Gastroesophageal sphincter (tissue), 4 donors: Measurements from ENCODE around the gene AEN. TPM values are rescaled to one million over a fixed set of nuclear protein-coding genes. Genes with fewer than 3 reads are reported as not detected.

Source experiments
- ATAC-seq: fragments of 150-250 bp; one replicate; pipeline ENCODE4 v1.9.1; 2016; ENCODE audit warnings: mild to moderate bottlenecking, moderate library complexity
- H3K27ac ChIP-seq, 4 donors: fragments of 200-600 bp; sonication (generic) in 3 of 4; 1 replicate in 3 of 4; 2 replicates in 1 of 4; pipeline ENCODE4 v1.5.1; 2016 to 2019
- H3K27me3 ChIP-seq: fragments of 200-600 bp; sonication (generic); one replicate; pipeline ENCODE4 v1.5.1; 2019
- H3K36me3 ChIP-seq, 2 donors: fragments of 200-600 bp; sonication (generic); one replicate each; pipeline ENCODE4 v1.5.1; 2019; ENCODE audit warnings: control low read depth in 1 of 2
- H3K4me1 ChIP-seq, 3 donors: fragments of 200-600 bp; sonication (generic); 1 replicate in 2 of 3; 2 replicates in 1 of 3; pipeline ENCODE4 v1.5.1; 2016 to 2019; ENCODE audit warnings: control low read depth in 2 of 3
- H3K4me3 ChIP-seq, 2 donors: fragments of 200-600 bp; sonication (generic); one replicate each; pipeline ENCODE4 v1.5.1; 2019; ENCODE audit warnings: mild to moderate bottlenecking in 1 of 2, moderate library complexity in 1 of 2
- H3K9me3 ChIP-seq, 3 donors: fragments of 200-600 bp; sonication (generic); one replicate each; pipeline ENCODE4 v1.5.1; 2017 to 2019; ENCODE audit warnings: control low read depth in 2 of 3
- EP300 ChIP-seq: sonication (generic); formaldehyde crosslinking; IDR thresholded peaks from one replicate; pipeline ENCODE4 v1.6.1; 2017; ENCODE audit warnings: antibody characterized with exemption, mild to moderate bottlenecking
- POLR2A ChIP-seq, 2 donors: fragments of 450-650 bp; IDR thresholded peaks; one replicate each; pipeline ENCODE4 v1.6.1; 2017; ENCODE audit warnings: antibody characterized with exemption in 2 of 2, mild to moderate bottlenecking in 2 of 2, moderate library complexity in 1 of 2
- POLR2AphosphoS5 ChIP-seq: sonication (generic); formaldehyde crosslinking; IDR thresholded peaks from one replicate; pipeline ENCODE4 v1.6.1; 2017; ENCODE audit warnings: antibody characterized with exemption
- WGBS, 2 donors: methylation state at CpG; one replicate each; pipeline ENCODE4 v1.1.5; 2018; ENCODE audit warnings: low coverage in 1 of 2; 5-methylcytosine and 5-hydroxymethylcytosine counted together
- total RNA-seq, 4 donors: library from RNA; depleted of rRNA; stranded (reverse); fragments of >200 nt; gene quantifications; one replicate each; pipeline ENCODE4 v1.1.0, GENCODE V29; 2016
- TF ChIP-seq, protein P1 (sequence below), 4 experiments: fragments of 200-600 bp in 2 of 4; fragments of 450-650 bp in 2 of 4; sonication (generic) in 1 of 4; IDR thresholded peaks; one replicate each; pipeline ENCODE4 v1.5.1; 2017 to 2019; ENCODE audit warnings: antibody characterized with exemption in 4 of 4, mild to moderate bottlenecking in 2 of 4, moderate library complexity in 2 of 4

The AEN gene
- total RNA-seq, 4 donors from 2014 or later: 11.0 to 23.4 (median 18.1) TPM

DNA sequence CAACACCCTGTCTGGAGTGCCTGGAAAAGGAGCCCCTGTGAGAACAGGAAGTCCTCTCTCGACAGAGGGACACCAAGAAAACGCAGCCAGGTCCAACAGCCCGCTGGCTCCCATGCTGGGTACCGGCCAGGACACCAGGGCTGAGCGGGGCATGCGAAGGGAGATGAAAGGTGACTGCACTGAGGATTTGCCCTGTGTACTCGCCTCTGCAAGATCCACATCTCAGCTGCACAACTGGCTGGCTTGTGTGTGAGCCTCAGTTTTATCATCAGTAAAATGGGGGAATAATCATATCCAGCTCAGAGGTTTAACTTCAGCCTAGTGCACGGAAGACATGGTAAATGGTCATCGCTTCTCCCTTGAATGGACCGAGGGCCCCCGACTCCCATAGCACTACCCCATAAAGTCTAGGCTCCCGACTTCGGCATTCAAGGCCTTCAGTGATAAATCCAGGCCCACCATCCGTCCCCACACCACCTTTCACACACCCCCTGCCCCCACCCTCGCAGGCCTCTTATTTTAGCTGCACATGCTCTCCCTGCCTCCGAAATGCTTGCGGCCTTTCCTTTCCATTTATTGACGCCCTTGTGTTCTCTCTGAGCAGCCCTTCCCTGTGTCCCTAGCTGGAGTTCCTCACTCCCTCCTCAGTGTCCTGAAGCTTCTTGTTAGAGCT, 33.4 kb downstream of the AEN start:
- H3K4me1 ChIP-seq: peaks cover 0 to 21% (median 0%) of the 10 kb centered on the region in 3 donors
- peaks cover 24% of the 10 kb centered on the region for H3K27me3 ChIP-seq
- 89 to 94% methylated on average over 10 to 16 of the region's 18 CpGs for WGBS, 2 donors
- H3K9me3 ChIP-seq: no peaks in the 10 kb centered on the region
- H3K4me3 ChIP-seq: no peak overlapping the region
- H3K36me3 ChIP-seq: no peaks in the 10 kb centered on the region
- no peak for ATAC-seq
- no peak overlapping the region for H3K27ac ChIP-seq
- TF ChIP-seq EP300 (no peak), POLR2AphosphoS5 (no peak), POLR2A (IDR thresholded peaks at IDR 0.05) (no peak)
- TF ChIP-seq, protein P1, sequence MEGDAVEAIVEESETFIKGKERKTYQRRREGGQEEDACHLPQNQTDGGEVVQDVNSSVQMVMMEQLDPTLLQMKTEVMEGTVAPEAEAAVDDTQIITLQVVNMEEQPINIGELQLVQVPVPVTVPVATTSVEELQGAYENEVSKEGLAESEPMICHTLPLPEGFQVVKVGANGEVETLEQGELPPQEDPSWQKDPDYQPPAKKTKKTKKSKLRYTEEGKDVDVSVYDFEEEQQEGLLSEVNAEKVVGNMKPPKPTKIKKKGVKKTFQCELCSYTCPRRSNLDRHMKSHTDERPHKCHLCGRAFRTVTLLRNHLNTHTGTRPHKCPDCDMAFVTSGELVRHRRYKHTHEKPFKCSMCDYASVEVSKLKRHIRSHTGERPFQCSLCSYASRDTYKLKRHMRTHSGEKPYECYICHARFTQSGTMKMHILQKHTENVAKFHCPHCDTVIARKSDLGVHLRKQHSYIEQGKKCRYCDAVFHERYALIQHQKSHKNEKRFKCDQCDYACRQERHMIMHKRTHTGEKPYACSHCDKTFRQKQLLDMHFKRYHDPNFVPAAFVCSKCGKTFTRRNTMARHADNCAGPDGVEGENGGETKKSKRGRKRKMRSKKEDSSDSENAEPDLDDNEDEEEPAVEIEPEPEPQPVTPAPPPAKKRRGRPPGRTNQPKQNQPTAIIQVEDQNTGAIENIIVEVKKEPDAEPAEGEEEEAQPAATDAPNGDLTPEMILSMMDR (IDR thresholded peaks at IDR 0.05): no peak

DNA sequence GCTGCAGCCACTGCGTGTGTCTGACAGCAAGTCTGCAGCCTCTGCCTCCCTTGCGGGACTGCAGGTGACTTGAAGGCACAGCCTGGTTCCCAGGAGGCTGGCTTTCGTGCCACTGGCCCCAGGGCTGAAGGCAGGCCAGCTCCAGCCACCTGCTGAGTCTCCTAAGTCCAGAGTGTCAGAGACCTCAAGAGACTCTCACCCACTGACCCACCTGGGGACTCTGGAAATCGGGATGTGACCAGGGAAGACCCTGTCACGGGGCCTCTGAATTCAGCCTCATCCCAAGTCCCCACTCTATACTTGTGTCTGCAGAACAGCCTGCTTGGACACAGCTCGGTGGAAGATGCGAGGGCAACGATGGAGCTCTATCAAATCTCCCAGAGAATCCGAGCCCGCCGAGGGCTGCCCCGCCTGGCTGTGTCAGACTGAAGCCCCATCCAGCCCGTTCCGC, 34.0 kb downstream of the AEN start:
- H3K27ac ChIP-seq: no peak overlapping the region
- no peaks in the 10 kb centered on the region for H3K36me3 ChIP-seq
- no peak overlapping the region for H3K4me3 ChIP-seq
- peaks cover 24% of the 10 kb centered on the region for H3K27me3 ChIP-seq
- ATAC-seq: no peak
- TF ChIP-seq, protein P1 (IDR thresholded peaks at IDR 0.05): no peak
- TF ChIP-seq EP300 (no peak), POLR2A (IDR thresholded peaks at IDR 0.05) (no peak), POLR2AphosphoS5 (no peak)
- H3K9me3 ChIP-seq: no peaks in the 10 kb centered on the region
- peaks cover 0 to 20% (median 0%) of the 10 kb centered on the region in 3 donors for H3K4me1 ChIP-seq
- WGBS, 2 donors: 80 to 90% methylated on average over 1 to 5 of the region's 14 CpGs

DNA sequence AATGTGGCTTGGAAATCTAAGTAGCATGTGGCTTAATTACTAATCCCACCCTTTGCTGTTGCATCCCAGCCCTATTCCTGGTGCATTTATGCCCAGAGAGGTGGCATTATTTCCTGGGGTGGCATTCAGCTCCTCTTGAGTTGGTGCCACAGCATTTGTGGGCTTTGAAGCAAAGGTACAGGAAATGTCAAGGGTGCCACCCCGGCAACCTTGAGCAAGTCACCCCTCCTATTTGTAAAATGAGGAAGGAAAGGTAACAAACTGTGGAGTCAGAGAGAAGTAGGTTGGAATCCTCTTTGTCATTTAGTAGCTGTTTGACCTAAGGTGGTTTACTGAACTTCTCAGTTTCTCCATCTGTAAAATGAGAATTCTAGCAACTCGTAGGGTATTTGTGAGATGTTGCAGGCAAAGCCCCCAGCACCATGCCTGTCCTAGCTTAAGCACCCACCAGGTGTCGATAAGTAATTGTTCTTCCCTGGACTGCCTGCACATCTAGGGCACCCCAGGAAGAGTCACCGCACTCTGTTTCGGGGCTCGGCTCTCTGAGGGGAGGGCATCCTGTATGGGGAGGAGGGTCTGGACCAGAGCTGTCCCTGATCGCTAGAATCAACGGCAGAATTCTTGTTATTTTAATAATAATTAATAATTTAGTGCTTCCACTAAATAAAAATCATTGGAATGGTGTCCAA, 34.8 kb downstream of the AEN start:
- no peak for ATAC-seq
- peaks cover 0 to 20% (median 0%) of the 10 kb centered on the region in 3 donors for H3K4me1 ChIP-seq
- no peaks in the 10 kb centered on the region for H3K9me3 ChIP-seq
- H3K36me3 ChIP-seq: no peaks in the 10 kb centered on the region
- 88 to 89% methylated on average over 7 to 8 of the region's 8 CpGs for WGBS, 2 donors
- TF ChIP-seq POLR2A (IDR thresholded peaks at IDR 0.05) (no peak), EP300 (no peak), POLR2AphosphoS5 (no peak)
- TF ChIP-seq, protein P1 (IDR thresholded peaks at IDR 0.05): no peak
- no peak overlapping the region for H3K4me3 ChIP-seq
- H3K27me3 ChIP-seq: peaks cover 24% of the 10 kb centered on the region
- no peak overlapping the region for H3K27ac ChIP-seq

DNA sequence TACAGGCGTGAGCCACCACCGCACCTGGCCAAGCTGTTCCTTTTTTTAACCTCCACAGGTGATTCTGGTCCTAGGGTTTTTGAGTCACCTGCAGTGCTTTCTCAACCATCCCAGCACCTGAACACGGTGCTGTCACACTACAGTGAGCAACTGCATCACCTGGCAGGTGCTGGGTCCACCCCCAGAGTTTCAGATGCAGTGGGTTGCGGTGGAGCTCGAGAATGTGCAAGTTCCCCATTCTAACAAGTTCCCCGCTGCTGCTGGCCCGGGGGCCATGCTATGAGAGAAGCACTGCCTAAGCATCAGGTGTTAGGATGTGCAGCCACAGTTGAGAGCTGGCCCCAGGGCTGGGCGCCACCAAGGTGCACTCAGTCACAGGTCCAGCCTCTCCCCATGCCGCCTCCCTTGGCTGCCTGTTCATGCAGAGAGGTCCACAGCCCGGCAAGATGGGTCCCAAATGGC, 35.7 kb downstream of the AEN start:
- no peak for ATAC-seq
- 100% methylated on average over 2 of the region's 10 CpGs; no CpG with 5 or more reads in 1 of the 2 donors for WGBS, 2 donors
- TF ChIP-seq, protein P1 (IDR thresholded peaks at IDR 0.05): no peak
- TF ChIP-seq POLR2AphosphoS5 (no peak), EP300 (no peak), POLR2A (IDR thresholded peaks at IDR 0.05) (no peak)
- Histone ChIP-seq H3K4me3 (no peak overlapping the region), H3K4me1 (peaks cover 0 to 20% (median 0%) of the 10 kb centered on the region in 3 donors), H3K9me3 (no peaks in the 10 kb centered on the region), H3K27ac (no peak overlapping the region), H3K27me3 (peaks cover 24% of the 10 kb centered on the region), H3K36me3 (no peaks in the 10 kb centered on the region)
